Measurements from ENCODE around the gene FZR1.
A peak's percentile ranks its signal among the peaks of the same experiment; 100 is the strongest.

FZR1 gene

DNA sequence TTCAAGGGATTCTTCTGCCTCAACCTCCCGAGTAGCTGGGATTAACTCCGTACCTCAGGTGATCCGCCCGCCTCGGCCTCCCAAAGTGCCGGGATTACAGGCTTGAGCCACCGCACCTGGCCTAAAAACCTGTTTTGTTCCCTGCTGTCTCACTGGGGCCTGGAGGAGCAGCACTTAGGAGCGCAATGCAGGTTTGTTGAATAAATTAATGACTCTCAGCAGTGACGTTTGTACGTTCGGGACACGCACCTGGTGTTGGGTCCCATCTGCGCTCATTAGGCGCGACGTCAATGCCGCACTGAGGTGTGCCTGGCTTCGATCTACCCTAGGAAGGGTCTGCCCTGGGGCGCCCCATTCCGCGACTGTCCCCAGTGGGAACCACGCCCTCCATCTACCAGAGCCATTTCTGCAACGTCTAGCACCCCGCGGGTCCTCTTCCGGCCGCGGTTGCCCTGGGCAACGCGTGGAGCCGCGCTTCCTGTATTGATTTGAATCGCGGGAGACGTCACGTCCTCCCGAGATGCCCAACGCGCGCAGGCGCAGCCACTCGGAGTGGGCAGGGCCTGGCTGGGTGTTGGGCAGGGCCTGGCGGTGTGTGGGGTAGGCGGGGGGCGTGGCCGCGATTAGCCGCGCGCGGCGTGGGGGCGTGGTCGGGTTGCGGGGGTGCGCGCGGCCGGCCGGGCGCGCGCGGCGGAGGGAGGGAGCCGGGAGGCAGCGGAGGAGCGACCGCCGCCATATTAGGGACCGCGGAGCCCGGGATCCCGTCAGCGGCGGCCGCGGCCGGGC, at the start of gene FZR1:
TSS of gene FZR1 (plus strand) at position 714 of the 786 bp plus-strand sequence. CDS start 16,679 bp downstream, outside the sequence.
- DNase-seq: peak; percentile 99

DNA sequence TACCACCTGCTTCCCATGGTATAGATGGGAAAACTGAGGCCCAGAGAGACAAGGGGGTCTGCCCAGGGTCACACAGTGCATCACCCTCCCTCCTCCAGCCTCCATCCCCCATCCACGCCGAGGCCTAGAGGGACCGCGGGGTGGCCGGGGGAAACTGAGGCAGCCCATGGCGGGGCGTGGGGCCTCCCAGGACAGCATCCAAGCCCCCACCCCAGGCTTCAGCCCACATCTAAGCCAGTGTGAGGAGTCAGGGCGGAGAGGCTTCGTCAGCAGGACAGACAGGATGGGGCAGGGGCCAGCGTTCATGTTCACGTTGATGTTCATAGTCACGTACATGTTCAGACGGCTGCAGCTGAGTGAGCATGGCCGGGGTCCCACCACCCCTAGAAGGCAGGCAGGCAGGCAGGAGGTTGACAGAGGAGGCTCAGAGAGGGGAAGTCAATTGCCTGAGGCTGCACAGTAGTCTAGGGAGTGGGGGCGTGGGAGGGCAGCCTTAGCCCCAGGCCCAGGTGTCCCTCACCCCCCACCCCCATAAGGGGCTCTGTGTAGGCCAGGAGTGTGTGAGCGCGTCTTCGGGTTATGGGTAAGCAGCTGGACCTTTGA, 49.1 kb upstream of the FZR1 start:
- no peak for DNase-seq

DNA sequence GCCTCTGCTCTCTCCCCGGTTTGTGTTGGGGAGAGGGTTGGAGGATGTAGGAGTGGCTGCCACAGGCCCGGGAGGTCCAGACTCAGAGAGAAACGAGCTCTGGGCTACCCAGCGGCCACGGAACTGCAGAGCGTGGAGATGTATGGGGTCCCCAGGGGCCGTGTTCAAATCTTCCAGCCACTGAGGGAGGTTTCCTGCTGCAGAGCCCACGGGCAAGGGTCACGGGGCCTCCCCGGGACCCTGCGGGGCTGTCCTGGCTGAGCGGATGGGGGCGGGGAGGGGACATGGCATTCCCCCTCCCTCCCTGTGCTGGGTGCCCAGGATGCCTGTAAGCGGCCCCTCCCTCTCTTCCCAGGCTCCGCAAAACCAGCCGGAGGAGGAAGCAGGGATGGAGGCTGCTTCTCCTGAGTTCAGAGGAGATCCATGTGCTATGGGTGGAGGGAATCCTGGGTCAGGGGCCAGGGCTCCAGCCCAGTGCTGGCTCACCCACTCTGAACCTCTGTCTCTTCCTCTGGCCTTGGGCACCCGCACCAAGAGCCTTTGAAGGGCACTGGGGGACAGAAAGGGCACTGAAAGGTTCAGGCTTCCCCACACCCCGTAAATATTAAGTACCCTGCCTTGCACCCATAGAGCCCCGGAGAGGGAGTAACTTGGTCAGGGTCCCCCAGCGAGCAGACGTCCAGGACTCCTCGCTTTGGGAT, 48.4 kb upstream of the FZR1 start:
- no peak for DNase-seq

DNA sequence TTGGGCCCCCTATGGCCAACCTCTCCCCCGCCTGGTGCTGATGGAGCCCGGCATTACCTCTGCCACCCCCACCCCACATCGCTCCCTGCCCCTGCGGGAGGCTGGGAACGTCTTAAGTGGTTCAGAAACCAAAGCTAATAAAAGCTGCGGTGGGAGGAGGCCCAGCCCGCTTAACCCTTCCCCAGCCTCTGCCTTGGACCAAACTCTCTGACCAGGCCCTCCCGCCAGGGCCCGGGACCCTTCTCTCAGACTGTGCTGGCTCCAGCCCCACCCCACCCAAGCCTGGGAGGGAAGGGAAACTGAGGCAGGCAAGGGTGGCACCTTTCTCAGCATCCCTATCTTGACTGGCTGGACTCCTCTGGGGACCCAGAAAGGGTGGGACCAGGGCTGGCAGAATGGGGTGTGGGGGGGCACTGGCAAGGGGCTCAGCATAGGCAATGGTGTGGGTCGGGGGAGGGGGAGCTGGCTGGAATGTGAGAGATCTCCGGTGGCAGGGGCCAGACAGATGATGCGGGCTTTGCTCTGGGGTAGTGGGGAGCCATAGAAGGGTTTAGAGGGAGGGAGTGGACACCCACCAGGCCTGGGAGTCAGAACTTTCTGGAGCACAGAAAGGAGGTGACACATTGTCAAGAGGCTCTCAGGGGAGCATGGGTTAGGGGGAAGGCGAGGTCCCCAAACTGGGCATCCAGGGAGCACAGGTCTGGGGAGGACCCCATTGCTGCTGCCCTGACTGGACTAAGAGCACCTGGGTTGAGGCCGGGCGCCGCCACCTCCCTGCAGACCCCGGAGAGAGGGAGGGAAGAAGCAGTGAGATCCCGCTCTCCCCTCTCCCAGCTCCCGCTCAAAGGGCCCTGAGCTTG, 47.7 kb upstream of the FZR1 start:
- no peak for DNase-seq

DNA sequence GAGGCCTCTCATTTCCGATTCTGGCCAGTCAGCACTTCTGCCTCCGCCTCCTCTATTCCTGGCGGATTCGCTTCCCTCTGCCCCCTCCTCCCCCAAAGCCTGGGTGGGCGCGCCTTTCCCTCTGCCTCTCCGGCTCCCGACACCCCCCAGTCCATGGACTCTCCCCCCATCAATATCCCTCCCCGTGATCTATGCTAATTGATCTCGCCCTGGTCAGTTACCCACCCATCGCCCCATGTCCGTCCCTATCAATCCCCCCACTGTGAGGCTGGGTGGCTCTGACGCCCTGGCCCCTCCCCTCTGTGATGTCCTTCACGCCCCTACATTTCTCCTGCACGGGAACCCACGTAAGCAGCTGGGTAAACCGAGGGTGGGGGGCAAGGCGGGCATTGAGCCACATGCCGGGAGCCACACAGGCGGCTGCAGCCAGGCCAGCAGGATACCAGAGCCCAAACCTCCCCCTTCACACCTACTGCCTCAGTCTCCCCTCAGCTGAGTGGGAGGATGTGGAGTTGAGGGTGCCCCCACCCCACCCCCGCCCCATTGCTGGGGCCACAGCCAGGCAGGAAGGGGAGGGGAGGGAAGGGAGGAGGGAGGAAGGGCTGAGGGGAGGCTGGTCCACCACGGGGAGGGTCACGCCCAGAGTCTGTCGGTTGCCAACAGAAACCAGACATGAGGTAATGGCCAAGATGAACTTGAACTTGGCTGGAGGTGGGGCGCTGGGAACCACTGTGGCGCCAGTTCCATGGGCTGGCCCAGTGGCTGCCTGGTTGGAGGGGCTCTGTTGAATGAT, 46.8 kb upstream of the FZR1 start:
- no peak for DNase-seq

DNA sequence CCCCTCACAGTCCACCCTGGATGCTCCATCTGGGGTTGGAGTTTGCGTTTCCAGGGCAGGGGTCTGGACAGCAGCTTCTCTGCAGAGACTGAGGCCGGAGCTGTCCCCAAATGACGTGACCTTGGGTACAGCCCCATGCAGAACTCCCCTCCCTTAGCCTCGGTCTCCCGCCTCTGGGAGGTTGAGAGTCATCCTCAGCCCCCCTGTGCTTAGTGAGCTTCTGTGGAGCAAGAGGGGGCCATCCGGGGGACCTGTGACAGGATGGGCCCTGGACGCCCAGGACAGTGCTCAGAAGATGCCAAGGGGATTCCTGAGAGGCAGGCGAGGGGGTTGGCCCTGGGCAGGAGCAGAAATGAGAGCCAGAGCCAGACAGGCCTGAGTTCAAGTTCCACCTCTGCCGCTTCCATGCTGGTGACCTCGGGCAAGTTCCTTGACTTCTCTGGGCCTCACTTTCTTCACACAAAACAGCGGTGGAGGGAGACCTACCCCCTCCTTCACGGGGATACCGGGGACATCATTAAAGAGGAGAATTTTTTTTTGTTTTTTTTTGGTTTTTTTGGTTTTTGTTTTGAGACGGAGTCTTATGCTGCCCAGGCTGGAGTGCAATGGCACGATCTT, 46.0 kb upstream of the FZR1 start:
- DNase-seq: no peak

DNA sequence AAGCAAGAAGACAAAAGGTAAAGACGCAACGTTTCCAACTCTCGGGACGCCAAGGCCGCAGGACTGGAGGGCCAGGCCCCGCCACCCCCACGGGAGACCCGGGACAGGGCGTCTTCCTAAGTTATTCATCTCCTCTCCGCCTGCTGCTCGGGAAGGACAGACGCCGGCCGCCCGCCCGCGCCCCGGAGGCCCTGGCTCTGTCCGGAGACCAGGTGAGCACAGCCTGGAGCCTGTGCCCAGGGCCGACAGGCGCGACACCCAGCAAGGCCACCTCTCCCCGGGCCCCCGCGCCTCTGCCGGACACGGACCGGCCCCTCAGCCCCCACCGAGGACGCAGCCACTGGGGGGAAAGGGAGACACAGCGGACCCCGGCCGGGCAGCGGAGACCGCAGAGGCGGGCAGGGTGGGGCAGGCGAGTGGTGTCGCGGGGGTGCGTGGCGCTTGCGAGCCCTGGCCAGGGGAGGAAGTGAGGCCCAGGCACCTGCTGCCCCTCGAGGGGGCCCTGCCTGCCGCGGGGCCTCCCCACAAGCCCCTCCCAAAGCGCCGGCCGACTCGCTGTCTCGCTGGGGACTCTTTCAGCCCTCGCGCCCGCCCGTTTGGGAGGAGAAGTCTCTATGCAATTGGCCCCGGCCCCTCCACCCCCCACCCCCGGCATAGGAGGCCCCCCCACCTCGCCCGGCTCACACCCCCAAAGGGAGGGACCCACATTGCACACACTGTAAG, 43.0 kb upstream of the FZR1 start:
- DNase-seq: no peak

DNA sequence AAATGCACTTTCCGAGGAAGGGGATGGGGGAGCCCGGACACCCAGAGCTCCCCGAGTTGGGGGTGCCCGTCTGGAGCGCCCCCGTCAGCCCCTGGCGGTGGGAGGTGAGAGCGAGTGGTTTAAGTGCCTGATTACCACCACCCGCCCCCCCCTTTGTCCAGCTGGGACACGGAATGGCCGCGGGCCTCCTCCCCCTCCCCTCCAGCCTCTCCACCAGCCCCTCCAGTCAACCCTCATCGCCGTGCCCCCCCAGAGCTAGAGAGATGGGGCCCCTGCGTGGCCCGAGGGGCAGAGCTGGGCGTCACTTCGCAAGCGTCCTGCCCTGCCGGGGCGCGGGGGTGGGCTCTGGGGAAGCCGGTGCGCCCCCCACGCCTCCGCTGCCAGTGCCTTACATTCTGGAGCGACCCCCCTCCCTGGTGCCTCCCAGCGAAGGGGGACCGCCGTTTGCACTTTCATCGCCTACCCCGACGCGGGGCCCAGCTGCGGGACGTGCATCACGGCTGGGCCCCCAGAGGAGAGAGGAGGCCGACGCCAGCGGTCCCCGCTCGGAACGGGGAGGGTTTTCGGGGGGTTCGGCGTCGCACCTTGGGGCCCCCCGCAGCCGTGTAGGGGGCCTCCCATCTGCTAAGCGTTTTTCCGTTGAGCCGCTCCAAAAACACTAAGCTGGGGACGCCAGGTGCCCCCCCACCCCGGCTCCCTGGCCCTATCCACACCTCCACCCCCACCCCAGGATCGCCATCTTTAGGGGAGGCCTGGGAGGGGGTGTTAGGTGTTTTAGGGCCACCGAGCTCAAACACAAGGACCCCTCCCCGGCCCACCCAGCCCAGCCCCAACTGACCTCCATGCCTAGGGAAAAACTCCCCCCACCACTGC, 42.2 kb upstream of the FZR1 start:
- no peak for DNase-seq

DNA sequence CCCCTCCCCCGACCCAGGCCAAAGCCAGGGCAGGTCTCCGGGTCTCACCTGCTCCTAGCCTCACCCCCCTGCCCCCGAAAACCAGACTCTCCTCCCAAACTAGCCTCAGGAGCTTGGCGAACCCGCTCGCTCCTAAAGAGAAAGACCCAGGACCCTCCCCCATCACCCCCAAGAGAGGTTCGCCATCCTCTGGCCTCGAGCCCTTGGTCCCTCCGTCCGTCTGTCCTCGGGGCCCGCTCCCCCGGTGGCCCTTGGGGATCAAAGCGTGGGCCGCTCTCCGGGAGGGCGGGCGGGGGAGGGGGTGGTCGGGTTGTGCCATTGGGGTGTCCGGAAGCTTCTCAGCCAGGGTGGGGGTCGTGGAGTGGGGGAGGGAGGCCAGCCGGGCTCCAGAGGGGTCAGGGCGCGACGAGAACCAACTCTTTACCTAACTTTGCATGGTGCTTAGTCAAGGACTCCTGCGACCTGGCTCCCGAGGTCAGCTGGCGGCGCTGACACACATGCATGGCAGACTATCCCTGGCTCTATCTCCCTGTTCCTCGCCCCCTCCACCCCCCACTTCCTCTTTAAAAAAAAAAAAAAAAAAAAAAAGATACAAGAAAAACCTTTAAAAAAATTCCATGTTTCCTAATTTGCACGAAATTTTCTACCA, 41.4 kb upstream of the FZR1 start:
- DNase-seq: no peak

DNA sequence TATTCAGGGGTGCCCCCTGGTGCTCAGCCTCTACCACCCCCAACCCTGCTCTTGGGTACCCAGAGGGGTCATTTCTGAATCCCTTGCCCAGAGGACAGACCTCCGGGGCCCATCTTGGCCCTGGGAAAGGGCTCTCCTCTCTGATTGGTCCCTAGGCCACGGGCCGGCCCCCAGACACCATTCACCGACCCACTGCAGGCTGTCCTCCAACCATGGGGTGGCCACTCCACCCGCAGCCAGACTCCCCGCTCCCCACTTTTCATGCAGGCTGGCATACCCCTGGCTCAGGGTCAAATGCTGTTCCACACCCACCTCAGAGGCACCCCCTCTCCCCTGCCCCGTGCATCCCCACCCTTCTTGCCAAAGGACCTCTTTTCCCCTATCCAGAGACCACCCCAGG, 40.6 kb upstream of the FZR1 start:
- DNase-seq: no peak

DNA sequence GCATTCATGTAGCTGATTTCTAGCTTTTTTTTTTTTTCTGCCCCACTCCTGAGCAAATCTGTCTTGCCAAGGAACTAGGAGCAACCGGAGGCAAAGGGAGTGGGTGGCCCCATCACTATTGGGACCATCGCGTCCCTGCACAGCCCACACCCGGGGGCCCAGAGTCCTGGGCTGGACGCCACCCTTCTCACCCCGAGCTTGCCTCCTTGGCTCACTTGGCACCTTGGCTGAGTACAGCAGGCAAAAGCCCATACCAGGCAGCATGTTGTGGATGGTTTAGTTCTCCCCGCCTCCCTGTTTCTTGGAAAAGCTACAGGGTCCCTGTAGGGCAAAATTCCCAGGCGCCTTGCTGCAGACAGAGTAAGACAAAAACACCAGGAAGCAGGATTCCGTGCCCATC, 39.5 kb upstream of the FZR1 start:
- DNase-seq: no peak

DNA sequence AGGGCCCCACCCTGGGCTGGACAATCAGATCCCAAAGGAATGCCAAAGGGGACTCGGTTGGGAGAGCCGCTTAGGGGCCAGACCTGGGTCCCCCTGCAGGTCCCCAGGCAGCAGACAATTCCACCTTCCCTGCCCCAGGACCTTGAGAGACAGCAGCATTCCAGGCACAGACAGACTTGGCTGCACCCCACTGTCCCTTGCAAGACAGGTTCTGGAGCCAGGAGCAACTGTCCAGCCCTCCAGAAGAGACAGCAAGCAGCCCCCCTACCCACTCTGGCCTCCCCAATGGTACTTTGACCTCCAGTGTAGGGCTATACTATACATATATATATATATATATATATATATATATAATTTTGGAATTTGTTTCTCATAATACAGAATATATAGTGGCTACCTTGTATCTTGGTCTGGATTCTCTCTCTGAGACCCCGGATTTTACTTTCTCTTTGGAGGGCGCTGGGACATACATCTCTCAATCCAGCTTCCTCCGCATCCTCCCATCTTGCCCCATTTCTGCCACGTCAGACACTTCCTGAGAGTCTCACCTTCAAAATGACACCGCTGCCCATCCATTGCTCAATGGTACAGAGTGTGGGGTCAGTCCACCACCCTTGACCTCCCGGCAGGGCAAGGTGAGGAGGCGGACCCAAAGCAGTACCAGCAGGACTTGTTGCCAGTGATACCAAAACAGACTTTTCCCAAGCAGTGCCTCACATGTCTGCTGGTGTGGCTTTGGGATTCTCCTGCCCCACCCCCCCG, 38.5 kb upstream of the FZR1 start:
- DNase-seq: no peak

DNA sequence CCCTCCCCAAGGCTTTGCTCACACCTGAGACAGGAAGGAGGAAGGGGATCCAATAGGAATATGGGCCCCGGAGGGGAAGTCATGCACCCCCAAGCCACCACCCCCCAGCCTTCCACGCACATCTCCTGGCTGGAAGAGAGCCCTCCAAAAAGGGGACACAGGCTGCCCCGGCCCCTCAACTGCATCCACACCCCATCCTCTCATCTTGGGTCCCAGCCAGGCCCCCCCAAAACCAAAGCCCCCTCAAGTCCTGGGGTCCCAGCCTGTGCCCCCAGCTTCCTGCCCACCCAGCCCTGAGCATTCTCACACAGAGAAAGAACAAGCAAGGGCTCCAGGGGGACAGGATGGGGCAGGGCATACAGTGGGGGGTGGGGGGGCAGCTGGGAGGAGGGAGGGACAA, 37.9 kb upstream of the FZR1 start:
- no peak for DNase-seq

DNA sequence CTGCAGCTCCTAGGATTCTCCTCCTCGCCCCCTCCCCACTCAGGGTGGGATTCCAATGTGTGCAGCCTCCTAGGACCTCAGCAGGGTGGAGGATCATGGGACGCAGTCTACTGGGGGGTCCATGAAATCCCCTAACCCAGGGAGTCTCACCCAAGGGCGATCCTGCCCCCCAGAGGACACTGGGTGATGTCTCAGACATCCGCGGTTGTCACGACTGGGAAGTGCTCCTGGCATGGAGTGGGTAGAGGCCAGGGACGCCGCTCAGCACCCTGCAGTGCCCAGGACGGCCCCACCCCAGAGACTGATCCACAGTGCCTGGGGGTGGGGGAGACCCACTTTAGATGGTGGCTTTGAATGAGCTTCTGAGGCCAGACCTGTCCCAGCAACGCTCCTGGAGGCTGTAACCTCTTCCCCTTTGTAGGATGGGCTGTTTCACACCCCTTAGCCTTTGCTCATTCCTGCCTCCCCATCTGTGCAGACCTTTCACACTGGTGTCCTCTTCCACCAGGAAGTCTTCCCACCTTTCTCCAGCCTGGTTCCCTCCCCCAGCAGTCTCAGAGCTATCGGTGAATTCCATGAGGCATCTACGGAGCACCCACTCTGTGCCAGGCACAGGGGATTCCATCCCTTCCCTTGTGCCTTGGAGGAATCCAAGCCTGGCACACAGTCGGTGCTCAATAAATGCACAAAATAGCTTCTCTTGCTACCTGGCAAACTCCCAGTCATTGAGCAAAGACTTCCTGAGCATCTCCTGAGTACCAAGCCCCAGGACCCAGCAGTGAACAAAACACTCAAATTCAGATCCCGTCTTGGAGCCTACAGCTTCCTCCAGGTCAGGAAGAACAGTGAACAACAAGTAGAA, 36.2 kb upstream of the FZR1 start:
- no peak for DNase-seq

DNA sequence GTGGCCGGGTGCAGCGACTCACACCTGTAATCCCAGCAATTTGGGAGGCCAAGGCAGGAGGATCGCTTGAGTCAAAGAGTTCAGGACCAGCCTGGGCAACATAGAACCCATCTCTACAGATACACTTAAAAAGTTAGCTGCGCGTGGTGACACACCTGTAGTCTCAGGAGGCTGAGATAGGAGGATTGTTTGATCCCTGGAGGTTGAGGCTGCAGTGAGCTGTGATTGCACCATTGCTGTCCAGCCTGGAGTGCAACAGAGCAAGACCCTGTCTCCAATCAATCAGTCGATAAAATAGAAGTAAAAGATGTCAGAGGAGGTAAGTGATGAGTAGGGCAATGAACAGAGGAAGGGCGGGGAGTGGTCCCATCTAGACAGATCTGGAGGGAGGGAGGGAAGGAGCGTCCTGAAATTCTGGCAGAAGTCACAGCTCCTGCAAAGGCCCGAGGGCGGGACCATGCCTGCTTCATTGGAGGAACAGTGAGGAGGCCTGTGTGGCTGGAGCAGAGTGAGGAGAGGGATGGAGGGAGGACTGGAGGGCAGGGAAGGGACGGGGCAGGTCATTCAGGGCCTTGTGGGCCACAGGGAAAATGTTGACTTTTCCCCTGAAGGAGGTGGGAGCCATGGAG, 35.5 kb upstream of the FZR1 start:
- no peak for DNase-seq

DNA sequence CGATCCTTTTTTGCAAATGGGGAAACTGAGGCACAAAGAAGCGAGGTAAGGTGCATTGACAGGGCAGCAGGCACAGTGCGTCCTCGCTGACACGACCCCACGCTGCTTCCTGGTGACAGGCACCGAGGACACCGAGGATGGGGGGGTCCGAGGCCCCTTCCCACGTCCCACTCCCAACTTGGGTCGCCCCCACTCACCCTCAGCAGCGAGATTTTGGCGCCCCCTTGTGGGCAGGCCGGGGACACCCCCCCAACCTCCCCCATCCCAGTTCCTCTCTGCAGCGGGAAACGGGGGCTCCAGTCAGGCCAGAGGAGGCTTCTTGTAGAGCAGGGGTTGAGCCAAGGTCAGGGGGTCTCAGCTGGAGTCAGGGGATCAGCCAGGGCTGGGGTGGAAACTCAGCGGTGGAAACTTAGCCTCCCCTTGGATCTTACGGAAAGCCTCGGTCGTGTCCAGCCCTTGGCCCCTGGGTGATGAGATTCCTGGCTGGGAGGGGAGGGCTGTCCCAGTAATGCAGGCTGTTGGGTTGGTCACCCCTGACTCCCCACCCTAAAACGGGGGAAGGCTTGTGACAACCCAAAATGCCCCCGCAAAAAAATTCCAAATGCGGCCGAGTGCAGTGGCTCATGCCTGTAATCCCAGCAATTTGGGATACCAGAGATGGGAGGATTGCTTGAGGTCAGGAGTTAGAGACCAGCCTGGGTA, 34.0 kb upstream of the FZR1 start:
- no peak for DNase-seq

DNA sequence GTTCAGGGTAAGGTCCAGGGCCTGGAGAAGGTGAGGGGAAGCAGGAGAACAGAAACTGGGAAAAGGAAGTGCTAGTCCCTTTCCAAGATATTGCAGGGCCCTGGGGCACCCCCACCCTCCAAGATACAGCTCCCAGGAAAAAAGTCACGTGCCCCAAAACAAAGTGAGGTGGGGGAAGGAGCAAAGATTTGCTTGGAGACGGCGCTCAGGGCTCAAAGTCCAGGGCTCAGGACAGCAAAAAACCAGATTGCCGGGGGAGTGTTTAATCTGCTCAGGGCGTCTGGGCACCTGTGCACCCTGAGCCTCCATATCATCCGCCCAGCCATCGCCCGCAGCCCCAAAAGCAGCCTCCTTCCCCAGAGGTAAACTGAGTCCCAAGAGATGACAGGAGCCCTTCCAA, 32.1 kb upstream of the FZR1 start:
- no peak for DNase-seq
